Measurements from ENCODE around the gene TBCK.

The TBCK gene

DNA sequence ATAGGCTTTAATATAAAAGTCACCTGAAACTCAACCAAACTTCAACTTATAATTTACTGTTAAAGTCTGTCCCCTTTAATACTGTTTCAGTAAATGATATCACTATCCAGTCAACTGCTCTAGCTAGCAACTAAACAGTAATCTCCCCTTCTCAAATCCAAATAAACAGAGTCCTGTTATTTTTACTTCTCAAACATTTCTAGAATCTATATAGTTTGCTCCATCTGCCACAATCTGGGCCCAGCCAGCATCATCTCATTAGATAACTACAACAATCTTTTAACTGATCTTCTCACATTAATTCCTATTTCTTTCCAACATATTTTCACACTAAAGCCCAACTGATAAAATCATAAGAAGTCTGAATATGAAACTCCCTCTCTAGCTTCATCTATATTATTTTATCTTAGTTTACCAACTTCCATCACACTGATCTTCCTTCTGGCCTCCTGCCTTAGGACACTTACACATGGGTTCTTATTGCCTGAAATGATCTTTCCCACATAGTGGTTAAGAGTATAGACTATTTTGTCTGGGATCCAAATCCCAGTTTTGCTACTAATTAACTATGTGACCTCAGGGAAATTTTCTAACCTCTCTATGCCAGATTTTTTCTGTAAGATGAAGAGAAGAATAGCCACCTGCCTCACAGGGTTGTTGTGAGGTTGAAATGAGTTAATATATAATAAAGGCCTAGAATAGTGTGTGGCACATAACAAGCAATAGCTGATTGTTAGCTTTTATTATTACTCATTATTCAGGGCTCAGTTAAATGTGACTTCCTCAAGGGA is 18.6 kb downstream of the TBCK start:
- no peak for FAIRE-seq
- no peak for DNase-seq (ENCODE audit: insufficient read length, low spot score)
- no peak for TF ChIP-seq POLR2AphosphoS5 (IDR thresholded peaks at IDR 0.05; ENCODE audit: low read depth, low read length)

- DNase-seq (ENCODE audit: insufficient read length, low spot score) (no peak), FAIRE-seq (no peak)
- TF ChIP-seq TAF1 (IDR thresholded peaks at IDR 0.05; ENCODE audit: low read depth, low read length) = no peak
- no peak for TF ChIP-seq POU2F2 (IDR thresholded peaks at IDR 0.05; ENCODE audit: low read depth, low read length)
- TF ChIP-seq PAX5 (IDR thresholded peaks at IDR 0.05; ENCODE audit: insufficient read depth, low read length, severe bottlenecking) = no peak
- TF ChIP-seq SPI1 (IDR thresholded peaks at IDR 0.05; ENCODE audit: low read depth, low read length) = no peak
- no peak for TF ChIP-seq POLR2AphosphoS5 (IDR thresholded peaks at IDR 0.05; ENCODE audit: low read depth, low read length)
- TF ChIP-seq POLR2A (IDR thresholded peaks at IDR 0.05; ENCODE audit: low read depth, low read length) = no peak
Observed at GRCh38 chr4:106294062-106294461, 21.9 kb downstream of the TBCK start.

- DNase-seq (ENCODE audit: insufficient read length, low spot score) = no peak
- no peak for TF ChIP-seq POLR2AphosphoS5 (IDR thresholded peaks at IDR 0.05; ENCODE audit: low read depth, low read length)
- no peak for FAIRE-seq
Observed at GRCh38 chr4:106291678-106292077, 24.3 kb downstream of the TBCK start.

GRCh38 chr4:106289737-106290136 is 26.3 kb downstream of the TBCK start:
- FAIRE-seq = no peak
- no peak for DNase-seq (ENCODE audit: insufficient read length, low spot score)
- TF ChIP-seq POLR2A (IDR thresholded peaks at IDR 0.05; ENCODE audit: low read depth, low read length) (no peak), TAF1 (IDR thresholded peaks at IDR 0.05; ENCODE audit: low read depth, low read length) (no peak), SPI1 (IDR thresholded peaks at IDR 0.05; ENCODE audit: low read depth, low read length) (no peak), POU2F2 (IDR thresholded peaks at IDR 0.05; ENCODE audit: low read depth, low read length) (no peak), POLR2AphosphoS5 (IDR thresholded peaks at IDR 0.05; ENCODE audit: low read depth, low read length) (no peak), PAX5 (IDR thresholded peaks at IDR 0.05; ENCODE audit: insufficient read depth, low read length, severe bottlenecking) (no peak)

DNA sequence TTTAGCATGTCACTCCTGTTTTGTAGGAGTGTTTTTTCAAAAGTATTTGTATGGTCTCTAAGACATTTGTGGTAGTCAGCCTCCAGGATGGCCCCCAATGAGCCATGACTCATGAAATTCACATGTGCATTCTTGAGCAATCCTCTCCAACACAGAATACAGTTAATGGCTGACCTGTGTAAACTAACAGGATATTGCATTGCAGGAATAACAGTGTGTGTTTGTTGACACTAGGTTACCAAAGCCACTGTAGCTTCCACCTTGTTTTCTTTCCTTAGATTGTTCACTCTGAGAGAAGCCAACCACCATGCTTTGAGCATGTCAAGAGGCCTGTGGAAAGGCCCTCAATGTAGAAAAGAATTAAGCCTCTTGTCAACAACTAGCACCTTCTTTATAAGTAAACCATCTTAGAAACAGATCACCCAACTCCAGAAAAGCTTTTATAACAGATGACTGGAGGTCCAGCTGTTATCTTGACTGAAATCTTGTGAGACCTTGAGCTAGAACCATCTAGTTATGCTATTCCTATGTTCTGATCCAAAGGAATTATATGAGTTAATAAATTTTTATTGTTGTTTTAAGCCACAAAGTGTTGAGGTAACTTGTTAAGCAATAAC is 28.5 kb downstream of the TBCK start:
- TF ChIP-seq SPI1 (IDR thresholded peaks at IDR 0.05; ENCODE audit: low read depth, low read length) (no peak), POLR2AphosphoS5 (IDR thresholded peaks at IDR 0.05; ENCODE audit: low read depth, low read length) (no peak), POLR2A (IDR thresholded peaks at IDR 0.05; ENCODE audit: low read depth, low read length) (no peak), POU2F2 (IDR thresholded peaks at IDR 0.05; ENCODE audit: low read depth, low read length) (no peak), PAX5 (IDR thresholded peaks at IDR 0.05; ENCODE audit: insufficient read depth, low read length, severe bottlenecking) (no peak), TAF1 (IDR thresholded peaks at IDR 0.05; ENCODE audit: low read depth, low read length) (no peak)
- DNase-seq (ENCODE audit: insufficient read length, low spot score) (no peak), FAIRE-seq (no peak)

DNA sequence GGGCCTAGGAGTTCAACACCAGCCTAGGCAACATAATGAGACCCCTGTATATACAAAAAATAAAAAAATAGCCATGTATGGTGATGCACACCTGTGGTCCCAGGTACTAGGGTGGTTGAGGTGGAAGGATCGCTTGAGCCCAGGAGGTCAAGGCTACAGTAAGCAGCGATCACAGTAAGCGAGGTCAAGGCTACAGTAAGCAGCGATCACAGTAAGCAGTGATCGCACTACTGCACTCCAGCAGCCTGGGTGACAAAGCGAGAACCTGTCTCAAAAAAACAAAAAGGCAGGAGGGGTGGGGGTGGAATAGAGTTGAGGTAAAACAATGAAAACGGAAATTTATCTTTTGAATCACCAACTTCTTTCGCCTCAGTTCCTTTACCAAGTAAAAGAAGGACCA is 29.4 kb downstream of the TBCK start:
- TF ChIP-seq TAF1 (IDR thresholded peaks at IDR 0.05; ENCODE audit: low read depth, low read length) (no peak), PAX5 (IDR thresholded peaks at IDR 0.05; ENCODE audit: insufficient read depth, low read length, severe bottlenecking) (no peak), POLR2A (IDR thresholded peaks at IDR 0.05; ENCODE audit: low read depth, low read length) (no peak)
- FAIRE-seq = no peak
- DNase-seq (ENCODE audit: insufficient read length, low spot score) = no peak

- no peak for DNase-seq (ENCODE audit: insufficient read length, low spot score)
- TF ChIP-seq SPI1 (IDR thresholded peaks at IDR 0.05; ENCODE audit: low read depth, low read length) = no peak
- FAIRE-seq = no peak
Observed at GRCh38 chr4:106284227-106284626, 31.8 kb downstream of the TBCK start.

DNA sequence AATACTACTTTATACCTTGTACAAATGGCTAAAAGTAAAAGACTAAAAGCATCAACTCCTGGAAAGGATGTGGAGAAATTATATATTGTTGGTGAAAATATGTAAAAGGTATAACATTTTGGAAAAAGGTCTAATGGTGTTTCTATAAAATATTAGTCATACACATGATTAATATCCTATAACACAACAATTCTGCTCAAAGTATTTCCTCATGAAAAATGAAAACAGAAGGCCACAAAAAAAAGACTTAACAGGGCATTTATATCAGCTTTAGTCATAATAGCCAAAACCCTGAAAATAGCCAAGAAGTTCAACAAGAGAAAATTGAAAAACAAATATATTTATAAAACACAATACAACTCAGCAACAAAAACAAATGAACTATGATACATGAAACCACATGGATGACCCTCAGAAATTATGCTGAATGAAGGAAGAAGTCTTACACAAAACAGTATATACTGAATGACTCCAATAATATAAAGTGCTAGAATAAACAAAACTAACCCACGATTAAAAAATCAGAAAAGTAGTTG is 38.8 kb downstream of the TBCK start:
- TF ChIP-seq TAF1 (IDR thresholded peaks at IDR 0.05; ENCODE audit: low read depth, low read length) (no peak), SPI1 (IDR thresholded peaks at IDR 0.05; ENCODE audit: low read depth, low read length) (no peak), POLR2A (IDR thresholded peaks at IDR 0.05; ENCODE audit: low read depth, low read length) (no peak), POLR2AphosphoS5 (IDR thresholded peaks at IDR 0.05; ENCODE audit: low read depth, low read length) (no peak), POU2F2 (IDR thresholded peaks at IDR 0.05; ENCODE audit: low read depth, low read length) (no peak), PAX5 (IDR thresholded peaks at IDR 0.05; ENCODE audit: insufficient read depth, low read length, severe bottlenecking) (no peak)
- FAIRE-seq = no peak
- no peak for DNase-seq (ENCODE audit: insufficient read length, low spot score)

GRCh38 chr4:106273831-106274230 is 42.2 kb downstream of the TBCK start:
- FAIRE-seq = no peak
- DNase-seq (ENCODE audit: insufficient read length, low spot score) = no peak
- TF ChIP-seq PAX5 (IDR thresholded peaks at IDR 0.05; ENCODE audit: insufficient read depth, low read length, severe bottlenecking) (no peak), POU2F2 (IDR thresholded peaks at IDR 0.05; ENCODE audit: low read depth, low read length) (no peak), TAF1 (IDR thresholded peaks at IDR 0.05; ENCODE audit: low read depth, low read length) (no peak), POLR2A (IDR thresholded peaks at IDR 0.05; ENCODE audit: low read depth, low read length) (no peak), SPI1 (IDR thresholded peaks at IDR 0.05; ENCODE audit: low read depth, low read length) (no peak), POLR2AphosphoS5 (IDR thresholded peaks at IDR 0.05; ENCODE audit: low read depth, low read length) (no peak)

DNA sequence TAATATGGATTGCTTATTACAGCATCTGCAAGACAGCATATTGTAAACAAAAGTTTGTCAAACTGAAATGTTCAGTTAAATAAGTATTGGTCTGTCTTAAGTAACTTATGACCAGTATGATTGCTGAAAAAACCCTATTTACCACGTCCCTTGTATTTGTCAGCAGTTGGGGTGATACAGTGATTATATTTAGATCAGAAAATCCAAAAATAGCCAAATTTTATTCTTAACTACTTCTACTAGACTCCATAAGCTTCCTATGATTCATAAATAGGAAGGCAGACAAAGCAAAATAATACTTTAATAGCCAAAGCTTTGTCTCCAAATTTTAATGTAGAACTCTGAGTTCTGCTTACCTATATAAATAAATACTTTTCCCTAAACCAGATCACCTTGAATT is 45.3 kb downstream of the TBCK start:
- FAIRE-seq (no peak), DNase-seq (ENCODE audit: insufficient read length, low spot score) (no peak)
- no peak for TF ChIP-seq SPI1 (IDR thresholded peaks at IDR 0.05; ENCODE audit: low read depth, low read length)
- TF ChIP-seq POU2F2 (IDR thresholded peaks at IDR 0.05; ENCODE audit: low read depth, low read length) = no peak
- TF ChIP-seq POLR2AphosphoS5 (IDR thresholded peaks at IDR 0.05; ENCODE audit: low read depth, low read length) = no peak
- TF ChIP-seq POLR2A (IDR thresholded peaks at IDR 0.05; ENCODE audit: low read depth, low read length) = no peak
- TF ChIP-seq PAX5 (IDR thresholded peaks at IDR 0.05; ENCODE audit: insufficient read depth, low read length, severe bottlenecking) = no peak
- TF ChIP-seq TAF1 (IDR thresholded peaks at IDR 0.05; ENCODE audit: low read depth, low read length) = no peak
